ENCODE results near the gene CCDC186. TPM values are rescaled to one million over a fixed set of nuclear protein-coding genes. Genes with fewer than 3 reads are reported as not detected.

Gene CCDC186
- total and polyA plus RNA-seq, 2 of the 4 experiments (the other 2 are of a cell fraction): 3.0 to 6.1 TPM

DNA sequence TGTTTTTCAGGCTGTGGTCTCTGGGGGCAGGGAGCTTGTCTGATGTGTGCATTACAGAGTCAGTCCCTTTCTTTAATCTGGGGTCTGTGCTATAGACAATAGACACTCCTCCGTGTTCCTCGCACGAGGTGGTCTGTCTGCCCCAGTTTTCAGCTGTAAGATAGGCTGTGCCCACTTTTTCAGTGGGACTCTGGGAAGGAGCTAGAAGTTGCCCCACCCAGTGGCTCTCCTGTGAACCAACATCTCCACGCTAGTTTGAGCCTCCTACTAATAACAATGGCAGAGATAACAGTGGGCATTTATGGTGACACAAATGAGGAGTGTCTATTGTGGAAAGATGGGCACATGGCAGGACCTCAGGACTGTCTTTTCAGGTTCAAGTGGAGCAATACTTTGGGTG lies 86.3 kb downstream of the CCDC186 start:
- no peaks in the 10 kb centered on the region for H3K4me1 ChIP-seq (ENCODE audit: control insufficient read depth, insufficient read depth, low read length)
- no peak overlapping the region for H3K27ac ChIP-seq (ENCODE audit: insufficient read depth, low read length)
- ATAC-seq (ENCODE audit: low read depth) (no peak), DNase-seq (no peak)
- no peak overlapping the region for H3K23ac ChIP-seq (ENCODE audit: low read depth, low read length)
- no peak overlapping the region for H2BK5ac ChIP-seq (ENCODE audit: low read depth, low read length, poor library complexity, severe bottlenecking)
- no peak overlapping the region for H3K4me2 ChIP-seq (ENCODE audit: low read depth, low read length)
- dilution Hi-C loops (cut with HindIII; ENCODE audit: low sequenced_read_pairs, unreplicated experiment) (no loop called here), intact Hi-C loops (cut with micrococcal nuclease) (no loop called here), in situ Hi-C loops (cut with MboI; ENCODE audit: low sequenced_read_pairs) (no loop called here)
- BruUV-seq (replicated peaks): no TSS peak
- H4K8ac ChIP-seq (ENCODE audit: low read depth in 2 of 2, low read length in 2 of 2): no peak overlapping the region
- no peak overlapping the region for H3K4ac ChIP-seq (ENCODE audit: low read depth, low read length)
- H2AK5ac ChIP-seq (ENCODE audit: low read depth, low read length): no peak overlapping the region
- H3K56ac ChIP-seq (ENCODE audit: extremely low read depth, insufficient read depth, low read length): no peak overlapping the region
- no peak overlapping the region for H2BK120ac ChIP-seq (ENCODE audit: low read depth, low read length)
- peaks cover 9% of the 10 kb centered on the region for H3K27me3 ChIP-seq (ENCODE audit: control insufficient read depth, insufficient read depth, low read length)
- H2BK15ac ChIP-seq (ENCODE audit: low read depth, low read length): no peak overlapping the region
- no peaks in the 10 kb centered on the region for H3K79me1 ChIP-seq (ENCODE audit: low read depth in 1 of 2, low read length in 2 of 2)
- no peaks in the 10 kb centered on the region for H3K36me3 ChIP-seq (ENCODE audit: control insufficient read depth, insufficient read depth, low read length)
- 86% methylated on average over 3 of the region's 4 CpGs; no CpG with 5 or more reads in 1 of the 2 experiments for WGBS, 2 experiments (ENCODE audit: extremely low coverage in 2 of 2, insufficient read length in 1 of 2)
- no peaks in the 10 kb centered on the region for H3K9me1 ChIP-seq (ENCODE audit: insufficient read depth, low read length)
- H3K14ac ChIP-seq (replicated peaks; ENCODE audit: low read depth, low read length): no peak overlapping the region
- CTCF ChIA-PET: interaction anchor here (1.0 to 1.2 kb wide), 2 partner anchors 185 to 334 kb away, joined by 3 read pairs; no protein-coding TSS in a partner anchor
- no peak overlapping the region for H3K9ac ChIP-seq (ENCODE audit: low read depth, low read length)
- no peak overlapping the region for H4K91ac ChIP-seq (ENCODE audit: insufficient read depth, low read depth, low read length)
- H4K5ac ChIP-seq (ENCODE audit: low read depth, low read length): no peak overlapping the region
- no peak overlapping the region for H3K18ac ChIP-seq (ENCODE audit: low read depth, low read length)
- no peaks in the 10 kb centered on the region for H3K9me3 ChIP-seq (ENCODE audit: control insufficient read depth, insufficient read depth, low read length)
- POLR2A ChIA-PET (ENCODE audit: unreplicated experiment): no interaction called here
- H2AK9ac ChIP-seq (replicated peaks; ENCODE audit: low read depth, low read length, poor library complexity): no peak overlapping the region
- H2BK20ac ChIP-seq (ENCODE audit: low read depth, low read length): no peak overlapping the region
- H2AFZ ChIP-seq (replicated peaks; ENCODE audit: low read length, poor library complexity): no peak overlapping the region
- TF ChIP-seq POLR2A (IDR thresholded peaks at IDR 0.05; ENCODE audit: low read depth, low read length): no peak
- no peak for TF ChIP-seq FOS (IDR thresholded peaks at IDR 0.05; ENCODE audit: low read depth, low read length)
- TF ChIP-seq CEBPB (IDR thresholded peaks at IDR 0.05; ENCODE audit: low read depth, low read length): no peak
- TF ChIP-seq RFX5 (IDR thresholded peaks at IDR 0.05; ENCODE audit: low read depth, low read length): no peak
- no peak for TF ChIP-seq RCOR1 (IDR thresholded peaks at IDR 0.05; ENCODE audit: insufficient replicate concordance, low read length)
- TF ChIP-seq SMC3 (IDR thresholded peaks at IDR 0.05; ENCODE audit: low read depth, low read length): no peak
- no peak for TF ChIP-seq BHLHE40 (IDR thresholded peaks at IDR 0.05; ENCODE audit: low read depth, low read length)
- H4K20me1 ChIP-seq (ENCODE audit: insufficient read depth, low read length): no peaks in the 10 kb centered on the region
- H3K4me3 ChIP-seq (ENCODE audit: insufficient read depth, low read depth, low read length): no peak overlapping the region
